ENCODE measurements around the gene TOMM34. TPM values are rescaled to one million over a fixed set of nuclear protein-coding genes. Genes with fewer than 3 reads are reported as not detected.

TOMM34 gene
- total and polyA plus RNA-seq, 9 of the 15 experiments (the other 6 are each of a cell fraction or from before 2014, with no cell fraction given), result 18.1 to 69.4 (median 41.7) TPM

- 76% methylated on average over 3 of the region's 5 CpGs for WGBS (ENCODE audit: insufficient coverage, low coverage, missing lambda C conversion rate)
- Histone ChIP-seq H3K4me2 (ENCODE audit: insufficient read depth, low read length) (no peak overlapping the region), H4K20me1 (replicated peaks; ENCODE audit: control insufficient read depth, insufficient read depth, low read length) (0 out of 2 replicates have a peak, but pooled peaks cover 3% of the 10 kb centered on the region), H3K27ac (ENCODE audit: extremely low read depth, low read depth, low read length) (no peak overlapping the region), H3K9me1 (ENCODE audit: control insufficient read depth, insufficient read depth, low read length) (no peaks in the 10 kb centered on the region), H3K9ac (ENCODE audit: insufficient read depth in 1 of 2, low read depth in 2 of 2, low read length in 2 of 2) (no peak overlapping the region), H3K79me2 (ENCODE audit: control insufficient read depth, insufficient read depth, low read length) (peaks cover 67% of the 10 kb centered on the region), H3K36me3 (ENCODE audit: control insufficient read depth, insufficient read depth, low read length) (peaks cover 70% of the 10 kb centered on the region), H2AFZ (ENCODE audit: low read depth, low read length) (no peak overlapping the region), H3K27me3 (ENCODE audit: control insufficient read depth in 2 of 2, insufficient read depth in 2 of 2, low read length in 2 of 2) (no peaks in the 10 kb centered on the region), H3K9me3 (replicated peaks; ENCODE audit: control insufficient read depth, insufficient read depth, low read depth, low read length) (no peaks in the 10 kb centered on the region), H3K4me1 (replicated peaks in 1 of 2; ENCODE audit: control insufficient read depth in 2 of 2, insufficient read depth in 2 of 2, low read length in 2 of 2) (no peaks in the 10 kb centered on the region; a peak in 1 of 5 replicates), H3K4me3 (no peak overlapping the region)
- no peak for DNase-seq (ENCODE audit: extremely low read depth in 1 of 4, low spot score in 3 of 4)
- ChIA-PET POLR2A (interaction anchor here (7.2 kb wide), 1 partner anchor 9 kb away, joined by 50 read pairs; the partner anchor contains the start of gene PABPC1L), CTCF (ENCODE audit: low intra/inter-chr PET ratio) (no interaction called here)
- in situ Hi-C loops (cut with MboI), result no loop called here
- intact Hi-C loops (cut with micrococcal nuclease), result no loop called here
- no TSS peak for BruUV-seq (replicated peaks)
- no peak for ATAC-seq
- no peak for FAIRE-seq
- TF ChIP-seq NCOA2 (IDR thresholded peaks at IDR 0.05; ENCODE audit: partially characterized antibody in 2 of 2) (no peak), FOXM1 (IDR thresholded peaks at IDR 0.05; ENCODE audit: low read depth) (no peak), FOXM1 (CRISPR knock-in tag; IDR thresholded peaks at IDR 0.05; ENCODE audit: low read depth) (no peak), MGA (IDR thresholded peaks at IDR 0.05) (no peak), CLOCK (CRISPR knock-in tag; IDR thresholded peaks at IDR 0.05; ENCODE audit: borderline replicate concordance) (no peak)
These were observed 59.9 kb downstream of the TOMM34 start for GRCh38 chr20:44900231-44900854.
